Measurements from ENCODE around the gene IFFO2. TPM values are rescaled to one million over a fixed set of nuclear protein-coding genes. Genes with fewer than 3 reads are reported as not detected.

IFFO2 gene
- total and polyA plus RNA-seq, 9 donors = 4.2 to 7.6 (median 6.7) TPM

DNA sequence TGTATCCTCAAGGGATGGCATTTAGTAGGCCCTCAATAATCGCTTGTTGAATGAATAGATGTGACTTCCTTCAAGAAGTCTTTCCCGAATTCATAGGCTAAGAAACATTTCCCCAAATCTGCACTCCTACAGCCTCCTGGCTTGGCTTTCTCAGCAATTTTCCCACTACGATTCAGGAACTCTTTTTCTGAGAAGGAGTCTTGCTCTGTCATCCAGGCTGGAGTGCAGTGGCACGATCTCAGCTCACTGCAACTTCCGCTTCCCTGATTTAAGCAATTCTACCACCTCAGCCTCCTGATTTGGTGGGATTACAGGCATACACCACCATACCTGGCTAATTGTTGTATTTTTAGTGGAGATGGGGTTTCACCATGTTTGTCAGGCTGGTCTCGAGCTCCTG, 37.9 kb upstream of the IFFO2 start:
- Histone ChIP-seq H3K4me1 (ENCODE audit: control insufficient read depth, insufficient read depth, low read length) (no peaks in the 10 kb centered on the region), H3K9me3 (replicated peaks; ENCODE audit: control insufficient read depth, low read depth, low read length) (no peaks in the 10 kb centered on the region), H3K4me3 (ENCODE audit: low read length) (no peak overlapping the region), H3K36me3 (ENCODE audit: control insufficient read depth, insufficient read depth, low read length) (no peaks in the 10 kb centered on the region), H3K27me3 (ENCODE audit: control insufficient read depth, insufficient read depth, low read length) (no peaks in the 10 kb centered on the region), H3K27ac (ENCODE audit: low read length) (no peak overlapping the region)
- no peak for DNase-seq
- 80% methylated on average over 1 of the region's 6 CpGs for WGBS (ENCODE audit: insufficient coverage)

- no peaks in the 10 kb centered on the region for H3K4me1 ChIP-seq (ENCODE audit: control insufficient read depth, insufficient read depth, low read length)
These were observed 36.2 kb upstream of the IFFO2 start for GRCh38 chr1:18992646-18993045.

GRCh38 chr1:18991585-18991984, 35.1 kb upstream of the IFFO2 start:
- H3K36me3 ChIP-seq (ENCODE audit: control insufficient read depth, insufficient read depth, low read length) = no peaks in the 10 kb centered on the region
- DNase-seq = no peak
- H3K4me1 ChIP-seq (ENCODE audit: control insufficient read depth, insufficient read depth, low read length) = no peaks in the 10 kb centered on the region
- H3K9me3 ChIP-seq (replicated peaks; ENCODE audit: control insufficient read depth, low read depth, low read length) = no peaks in the 10 kb centered on the region
- no peak overlapping the region for H3K4me3 ChIP-seq (ENCODE audit: low read length)
- H3K27ac ChIP-seq (ENCODE audit: low read length) = no peak overlapping the region
- 90% methylated on average over 2 of the region's 3 CpGs for WGBS (ENCODE audit: insufficient coverage)
- peaks cover 7% of the 10 kb centered on the region for H3K27me3 ChIP-seq (ENCODE audit: control insufficient read depth, insufficient read depth, low read length)

More at GRCh38 chr1:18992646-18993045, 36.2 kb upstream of the IFFO2 start:
- 70% methylated on average over 3 of the region's 3 CpGs for WGBS (ENCODE audit: insufficient coverage)
- Histone ChIP-seq H3K27me3 (ENCODE audit: control insufficient read depth, insufficient read depth, low read length) (peaks cover 3% of the 10 kb centered on the region), H3K36me3 (ENCODE audit: control insufficient read depth, insufficient read depth, low read length) (no peaks in the 10 kb centered on the region), H3K4me3 (ENCODE audit: low read length) (no peak overlapping the region), H3K27ac (ENCODE audit: low read length) (no peak overlapping the region), H3K9me3 (replicated peaks; ENCODE audit: control insufficient read depth, low read depth, low read length) (no peaks in the 10 kb centered on the region)
- DNase-seq = no peak

GRCh38 chr1:18989896-18990295, 33.4 kb upstream of the IFFO2 start:
- Histone ChIP-seq H3K27me3 (ENCODE audit: control insufficient read depth, insufficient read depth, low read length) (peaks cover 16% of the 10 kb centered on the region), H3K27ac (ENCODE audit: low read length) (no peak overlapping the region), H3K36me3 (ENCODE audit: control insufficient read depth, insufficient read depth, low read length) (no peaks in the 10 kb centered on the region), H3K4me3 (ENCODE audit: low read length) (no peak overlapping the region), H3K9me3 (replicated peaks; ENCODE audit: control insufficient read depth, low read depth, low read length) (no peaks in the 10 kb centered on the region), H3K4me1 (ENCODE audit: control insufficient read depth, insufficient read depth, low read length) (no peaks in the 10 kb centered on the region)
- DNase-seq = no peak
- WGBS (ENCODE audit: insufficient coverage) = 51% methylated on average over 6 of the region's 9 CpGs

DNA sequence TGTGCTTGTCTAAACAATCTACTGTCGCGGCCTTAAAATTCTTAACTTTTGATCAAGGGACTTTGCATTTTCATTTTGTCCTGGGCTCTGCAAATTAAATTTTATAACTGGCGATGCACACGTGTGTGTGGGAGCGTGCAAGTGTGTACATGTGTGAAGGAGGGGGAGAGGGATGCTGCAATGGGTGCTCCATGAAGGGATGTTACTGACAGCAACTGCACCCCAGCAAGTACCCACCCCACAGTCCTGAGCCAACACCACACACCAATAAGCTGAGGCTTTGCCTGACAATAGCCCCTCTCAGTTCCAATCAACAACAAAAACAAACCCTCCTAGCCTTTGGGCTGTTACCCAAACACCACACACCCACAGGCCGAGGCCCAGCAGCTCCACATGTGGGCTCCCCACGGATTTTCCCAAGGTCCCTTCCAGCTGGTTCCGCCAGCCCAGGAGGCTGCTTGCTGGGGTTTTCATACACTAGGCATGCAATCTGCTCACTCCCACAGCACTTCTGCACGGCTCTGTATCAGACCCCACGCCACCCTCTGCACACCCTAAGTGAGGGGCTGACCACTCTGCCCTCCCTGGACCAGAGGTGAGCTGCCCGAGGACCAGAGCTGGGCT, 32.8 kb upstream of the IFFO2 start:
- Histone ChIP-seq H3K36me3 (ENCODE audit: control insufficient read depth, insufficient read depth, low read length) (no peaks in the 10 kb centered on the region), H3K4me1 (ENCODE audit: control insufficient read depth, insufficient read depth, low read length) (no peaks in the 10 kb centered on the region), H3K27me3 (ENCODE audit: control insufficient read depth, insufficient read depth, low read length) (peaks cover 18% of the 10 kb centered on the region), H3K9me3 (replicated peaks; ENCODE audit: control insufficient read depth, low read depth, low read length) (no peaks in the 10 kb centered on the region), H3K27ac (ENCODE audit: low read length) (no peak overlapping the region), H3K4me3 (ENCODE audit: low read length) (no peak overlapping the region)
- DNase-seq = no peak
- WGBS (ENCODE audit: insufficient coverage) = 49% methylated on average over 7 of the region's 11 CpGs

GRCh38 chr1:18981242-18981641, 24.8 kb upstream of the IFFO2 start:
- no peak for DNase-seq
- no CpG with 5 or more reads among the region's 2 CpGs for WGBS (ENCODE audit: insufficient coverage)
- Histone ChIP-seq H3K4me1 (ENCODE audit: control insufficient read depth, insufficient read depth, low read length) (no peaks in the 10 kb centered on the region), H3K9me3 (replicated peaks; ENCODE audit: control insufficient read depth, low read depth, low read length) (peaks cover 2% of the 10 kb centered on the region), H3K27ac (ENCODE audit: low read length) (no peak overlapping the region), H3K36me3 (ENCODE audit: control insufficient read depth, insufficient read depth, low read length) (no peaks in the 10 kb centered on the region), H3K4me3 (ENCODE audit: low read length) (no peak overlapping the region), H3K27me3 (ENCODE audit: control insufficient read depth, insufficient read depth, low read length) (peaks cover 23% of the 10 kb centered on the region)

DNA sequence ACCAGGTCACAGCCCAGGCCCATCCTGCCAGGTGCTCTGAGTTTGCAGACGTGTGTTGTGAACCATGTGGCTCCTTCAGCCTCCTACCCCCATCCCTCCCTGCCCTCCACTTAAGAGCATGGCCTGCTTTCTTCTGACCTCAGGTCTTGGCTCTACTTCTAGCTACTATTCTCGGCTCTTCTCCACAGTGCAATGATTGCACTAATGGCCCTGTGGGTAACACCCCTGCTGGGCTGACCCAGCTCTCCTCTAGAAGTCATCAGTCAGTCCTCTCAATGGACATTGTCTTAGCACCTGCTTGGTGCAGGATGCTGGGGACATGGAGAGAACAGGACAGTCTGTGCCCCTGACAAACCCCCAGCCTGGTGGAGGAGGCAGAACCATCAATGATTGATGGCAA, 22.2 kb upstream of the IFFO2 start:
- no peaks in the 10 kb centered on the region for H3K36me3 ChIP-seq (ENCODE audit: control insufficient read depth, insufficient read depth, low read length)
- 60% methylated on average over 1 of the region's 2 CpGs for WGBS (ENCODE audit: insufficient coverage)
- peaks cover 12% of the 10 kb centered on the region for H3K27me3 ChIP-seq (ENCODE audit: control insufficient read depth, insufficient read depth, low read length)
- no peak overlapping the region for H3K27ac ChIP-seq (ENCODE audit: low read length)
- peaks cover 2% of the 10 kb centered on the region for H3K9me3 ChIP-seq (replicated peaks; ENCODE audit: control insufficient read depth, low read depth, low read length)
- H3K4me3 ChIP-seq (ENCODE audit: low read length) = no peak overlapping the region
- no peak for DNase-seq
- no peaks in the 10 kb centered on the region for H3K4me1 ChIP-seq (ENCODE audit: control insufficient read depth, insufficient read depth, low read length)

- 57% methylated on average over 2 of the region's 7 CpGs for WGBS (ENCODE audit: insufficient coverage)
- Histone ChIP-seq H3K27ac (ENCODE audit: low read length) (no peak overlapping the region), H3K27me3 (ENCODE audit: control insufficient read depth, insufficient read depth, low read length) (peaks cover 12% of the 10 kb centered on the region), H3K9me3 (replicated peaks; ENCODE audit: control insufficient read depth, low read depth, low read length) (peaks cover 2% of the 10 kb centered on the region), H3K4me1 (ENCODE audit: control insufficient read depth, insufficient read depth, low read length) (peaks cover 2% of the 10 kb centered on the region), H3K36me3 (ENCODE audit: control insufficient read depth, insufficient read depth, low read length) (no peaks in the 10 kb centered on the region), H3K4me3 (ENCODE audit: low read length) (no peak overlapping the region)
- DNase-seq = no peak
These were observed 21.0 kb upstream of the IFFO2 start for GRCh38 chr1:18977428-18977827.

DNA sequence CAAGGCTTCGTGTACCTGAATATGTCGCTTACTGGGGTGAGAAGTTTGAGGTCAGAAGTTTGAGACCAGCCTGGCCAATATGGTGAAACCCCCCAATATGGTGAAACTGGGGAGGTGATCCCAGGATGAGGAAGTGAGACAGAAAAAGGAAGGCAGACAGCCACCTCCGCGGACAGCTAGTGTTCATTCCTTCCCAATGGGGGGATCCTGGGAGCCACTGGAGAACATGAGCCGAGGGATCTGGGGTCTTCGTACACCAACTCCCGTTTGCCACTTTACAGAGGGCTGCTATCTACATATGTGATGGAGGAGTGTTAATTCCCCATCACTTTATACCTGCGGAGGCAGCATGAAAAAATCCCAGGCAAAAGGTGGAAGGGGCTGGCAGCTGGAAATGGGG, 19.6 kb upstream of the IFFO2 start:
- H3K27ac ChIP-seq (ENCODE audit: low read length) = no peak overlapping the region
- H3K4me3 ChIP-seq (ENCODE audit: low read length) = no peak overlapping the region

GRCh38 chr1:18974606-18975005, 18.1 kb upstream of the IFFO2 start:
- peaks cover 13% of the 10 kb centered on the region for H3K27me3 ChIP-seq (ENCODE audit: control insufficient read depth, insufficient read depth, low read length)
- H3K4me1 ChIP-seq (ENCODE audit: control insufficient read depth, insufficient read depth, low read length) = peaks cover 2% of the 10 kb centered on the region
- H3K4me3 ChIP-seq (ENCODE audit: low read length) = no peak overlapping the region
- 50% methylated on average over 2 of the region's 7 CpGs for WGBS (ENCODE audit: insufficient coverage)
- no peaks in the 10 kb centered on the region for H3K36me3 ChIP-seq (ENCODE audit: control insufficient read depth, insufficient read depth, low read length)
- DNase-seq = no peak
- no peak overlapping the region for H3K27ac ChIP-seq (ENCODE audit: low read length)
- no peaks in the 10 kb centered on the region for H3K9me3 ChIP-seq (replicated peaks; ENCODE audit: control insufficient read depth, low read depth, low read length)

More for the DNA sequence above, 19.6 kb upstream of the IFFO2 start:
- no peaks in the 10 kb centered on the region for H3K36me3 ChIP-seq (ENCODE audit: control insufficient read depth, insufficient read depth, low read length)
- WGBS (ENCODE audit: insufficient coverage) = 67% methylated on average over 2 of the region's 8 CpGs
- peaks cover 2% of the 10 kb centered on the region for H3K4me1 ChIP-seq (ENCODE audit: control insufficient read depth, insufficient read depth, low read length)
- DNase-seq = no peak
- no peaks in the 10 kb centered on the region for H3K9me3 ChIP-seq (replicated peaks; ENCODE audit: control insufficient read depth, low read depth, low read length)
- H3K27me3 ChIP-seq (ENCODE audit: control insufficient read depth, insufficient read depth, low read length) = peaks cover 10% of the 10 kb centered on the region

DNA sequence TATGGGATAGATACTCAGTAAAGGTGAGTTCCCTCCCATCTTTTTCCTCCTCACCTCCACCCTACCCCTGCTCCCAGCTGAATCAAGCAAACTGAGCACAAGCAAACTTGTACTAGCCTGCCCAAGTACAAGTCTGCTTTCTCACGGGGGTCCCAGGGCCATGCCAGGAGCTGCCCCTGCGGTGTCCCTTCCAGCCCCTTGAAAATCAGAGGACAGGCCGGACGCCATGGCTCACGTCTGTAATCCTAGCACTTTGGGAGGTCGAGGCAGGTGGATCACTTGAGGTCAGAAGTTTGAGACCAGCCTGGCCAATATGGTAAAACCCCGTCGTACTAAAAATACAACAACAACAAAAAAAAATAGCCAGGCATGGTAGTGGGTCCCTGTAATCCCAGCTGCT, 17.5 kb upstream of the IFFO2 start:
- Histone ChIP-seq H3K36me3 (ENCODE audit: control insufficient read depth, insufficient read depth, low read length) (no peaks in the 10 kb centered on the region), H3K4me1 (ENCODE audit: control insufficient read depth, insufficient read depth, low read length) (peaks cover 2% of the 10 kb centered on the region), H3K9me3 (replicated peaks; ENCODE audit: control insufficient read depth, low read depth, low read length) (no peaks in the 10 kb centered on the region), H3K4me3 (ENCODE audit: low read length) (no peak overlapping the region), H3K27me3 (ENCODE audit: control insufficient read depth, insufficient read depth, low read length) (peaks cover 15% of the 10 kb centered on the region), H3K27ac (ENCODE audit: low read length) (no peak overlapping the region)
- WGBS (ENCODE audit: insufficient coverage) = 92% methylated on average over 2 of the region's 8 CpGs
- no peak for DNase-seq
